NCI-H345 (cell line): ENCODE results near the gene ACSF3.
"Not testable (repeated sequence)": the region's sequence is repeated elsewhere in the genome, so short reads cannot be mapped to it uniquely, and the experiment has no call there.

Experiments used
- DNase-seq: peaks from one replicate; lab custom pipeline; 2025; lab: John Stamatoyannopoulos, UW

ACSF3 gene

DNA sequence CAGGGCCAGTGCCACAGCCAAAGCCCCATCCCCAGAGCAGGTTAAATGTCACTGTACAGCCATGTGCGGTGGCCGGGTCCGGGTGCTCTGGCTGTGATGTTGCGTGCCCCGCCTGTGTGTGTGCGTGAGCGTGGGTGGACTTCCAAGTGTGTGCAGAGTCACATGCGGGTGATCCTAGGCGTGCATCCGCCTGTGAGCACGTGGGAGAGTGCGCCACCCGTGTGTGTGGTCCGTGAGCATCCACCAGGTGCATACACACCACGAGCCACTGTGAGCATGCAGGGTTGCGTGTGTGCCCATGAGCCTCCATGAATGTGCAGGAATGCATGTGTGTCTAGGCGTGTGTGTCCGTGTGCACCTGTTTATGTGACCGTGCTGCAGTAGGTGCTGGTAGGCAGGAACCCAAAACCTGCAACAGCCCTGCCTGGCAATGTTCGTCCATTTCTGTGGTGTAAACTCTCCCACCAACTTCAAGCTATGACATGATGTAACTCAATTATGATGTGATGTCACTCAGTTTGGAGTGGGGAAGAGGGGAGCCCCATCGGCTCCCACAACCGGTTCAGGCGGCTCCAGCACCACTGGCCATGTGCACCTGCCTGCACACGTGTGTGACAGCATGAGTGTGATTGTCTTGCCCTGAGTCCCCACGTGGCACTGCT is 37.6 kb upstream of the ACSF3 start:
- DNase-seq: no peak

DNA sequence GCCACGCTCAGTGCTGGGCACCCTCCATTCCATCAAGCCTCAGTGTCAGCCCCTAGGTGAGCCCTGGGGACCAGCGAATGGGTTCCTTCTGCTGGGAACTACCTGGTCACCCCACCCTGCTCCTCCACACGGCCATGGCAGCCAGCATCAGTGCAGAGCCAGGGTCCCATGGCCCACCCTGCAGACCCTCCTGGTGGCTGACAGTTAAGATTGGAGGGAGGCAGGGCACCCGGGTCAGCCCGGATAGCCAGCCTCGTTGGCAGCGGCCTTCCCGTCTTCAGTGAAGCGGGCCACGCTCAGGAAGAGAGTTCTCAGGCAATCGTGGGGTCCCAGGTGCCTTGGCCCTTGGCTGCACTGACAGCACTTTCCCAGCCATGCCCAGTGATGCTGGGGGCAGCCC is 37.1 kb upstream of the ACSF3 start:
- DNase-seq: no peak

DNA sequence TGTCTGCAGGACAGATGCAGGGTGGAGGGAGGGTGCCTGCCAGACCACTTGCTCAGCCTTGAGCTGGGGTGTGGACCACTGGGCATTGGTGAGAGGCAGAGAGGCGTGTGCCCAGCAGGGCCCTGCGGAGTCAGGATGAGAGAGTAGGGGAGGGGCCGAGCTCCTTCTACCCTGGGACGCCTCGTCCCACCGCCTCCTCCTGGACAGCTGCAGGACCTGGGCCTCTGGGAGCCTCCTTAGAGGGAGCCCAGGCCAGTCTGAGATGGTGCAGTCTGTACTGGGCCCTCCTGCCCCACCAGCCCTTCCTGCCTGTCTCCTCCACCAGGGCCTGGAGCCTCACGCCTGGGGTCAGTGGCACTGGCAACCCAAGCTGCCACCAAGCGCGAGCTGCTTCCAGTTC is 35.9 kb upstream of the ACSF3 start:
- no peak for DNase-seq

DNA sequence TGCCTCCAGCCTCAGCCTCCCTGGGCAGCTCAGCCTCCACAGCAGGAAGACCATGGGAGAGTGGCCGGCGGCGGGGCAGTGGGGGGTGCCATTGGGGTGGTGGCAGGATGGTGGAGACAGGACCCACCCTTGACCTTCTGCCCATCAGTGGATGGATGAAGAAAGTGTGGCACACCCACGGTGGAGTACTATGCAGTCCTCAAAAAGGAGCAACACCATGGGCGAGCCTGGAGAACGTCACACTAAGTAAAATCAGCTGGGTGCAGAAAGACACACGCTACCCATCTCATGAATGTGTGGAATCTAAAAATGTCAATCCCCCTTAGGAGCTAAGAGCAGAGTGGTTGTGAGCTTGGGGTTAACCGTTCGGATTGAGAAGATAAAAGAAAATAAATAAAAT is 34.8 kb upstream of the ACSF3 start:
- no peak for DNase-seq

DNA sequence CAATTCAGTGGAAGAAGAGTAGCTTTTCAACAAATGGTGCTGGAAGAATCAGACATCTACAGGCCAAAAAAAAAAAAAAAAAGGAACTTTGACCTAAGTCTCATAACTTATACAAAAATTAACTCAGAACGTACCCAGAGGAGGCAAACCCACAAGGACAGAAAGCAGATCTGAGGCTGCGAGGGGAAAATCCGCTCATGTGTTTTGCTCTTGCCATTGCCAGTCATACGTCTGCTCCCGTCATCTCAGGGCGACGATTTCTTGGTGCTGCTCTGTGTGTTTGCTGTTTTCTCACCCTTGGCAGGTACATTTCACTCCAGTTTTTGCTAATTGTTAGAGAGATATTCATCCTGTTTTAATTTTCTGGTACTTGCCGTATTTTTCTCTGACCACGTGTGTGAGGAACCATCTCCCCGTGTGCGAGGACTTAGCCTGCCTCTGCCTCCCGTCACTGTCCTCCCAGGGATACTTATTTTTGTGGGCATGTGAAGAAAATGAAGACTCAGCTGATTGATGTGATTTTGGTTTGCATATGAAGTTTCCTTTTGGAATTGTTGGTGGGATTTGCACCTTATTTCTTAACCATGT is 33.4 kb upstream of the ACSF3 start:
- no peak for DNase-seq

DNA sequence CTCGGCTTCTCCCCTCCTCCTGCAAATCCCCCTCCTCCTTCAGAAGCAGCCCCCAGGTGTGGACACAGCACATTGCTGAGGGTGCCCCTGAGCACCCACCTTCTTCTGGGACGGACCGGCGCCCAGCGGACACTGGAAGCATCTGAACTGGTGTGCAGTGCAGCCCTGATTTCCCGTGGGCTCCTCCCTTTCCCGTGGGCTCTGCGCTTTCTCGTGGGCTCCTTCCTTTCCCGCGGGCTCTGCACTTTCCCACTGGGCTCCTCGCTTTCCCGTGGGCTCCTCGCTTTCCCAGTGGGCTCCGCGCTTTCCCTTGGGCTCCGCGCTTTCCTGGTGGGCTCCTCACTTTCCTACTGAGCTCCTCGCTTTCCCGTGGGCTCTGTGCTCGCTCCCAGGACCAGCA is 32.6 kb upstream of the ACSF3 start:
- DNase-seq: no peak

DNA sequence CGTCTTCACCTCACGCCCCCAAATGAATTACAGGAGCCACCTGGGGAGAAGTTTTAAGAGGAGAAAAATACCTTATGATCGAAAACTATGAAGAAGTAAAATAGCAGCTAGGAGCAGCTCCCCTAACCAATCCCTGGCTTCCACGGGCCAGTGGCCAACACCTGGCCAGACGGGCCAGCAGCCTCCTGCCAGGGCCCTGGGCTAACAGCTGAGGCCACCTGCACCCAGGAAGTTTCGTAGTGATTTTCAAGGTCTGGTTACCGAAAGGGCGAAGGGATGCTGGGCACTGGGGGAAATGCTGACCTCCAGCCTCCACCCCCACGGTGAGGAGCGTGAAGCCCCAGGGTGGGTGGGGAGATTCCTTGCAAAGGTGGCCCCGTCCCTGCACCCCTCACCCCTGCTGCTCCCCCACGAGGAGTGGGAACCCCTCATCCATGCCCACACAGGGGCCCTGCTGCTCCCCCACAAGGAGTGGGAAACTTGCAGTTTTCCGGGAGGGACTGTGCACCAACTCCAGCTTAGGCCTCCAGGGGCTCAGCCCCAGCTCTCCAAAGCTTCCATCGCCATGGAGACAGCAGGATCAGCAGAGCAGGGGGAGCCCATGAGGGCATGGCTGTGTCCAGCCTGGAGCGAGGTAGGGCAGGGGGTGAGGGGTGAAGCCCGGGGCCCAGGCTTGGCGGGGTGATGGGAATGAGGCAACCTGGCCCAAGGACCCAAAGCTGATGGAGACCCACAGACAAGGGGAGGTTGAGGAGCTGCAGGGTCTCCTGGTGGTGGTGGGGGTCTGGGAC is 31.9 kb upstream of the ACSF3 start:
- DNase-seq: no peak

DNA sequence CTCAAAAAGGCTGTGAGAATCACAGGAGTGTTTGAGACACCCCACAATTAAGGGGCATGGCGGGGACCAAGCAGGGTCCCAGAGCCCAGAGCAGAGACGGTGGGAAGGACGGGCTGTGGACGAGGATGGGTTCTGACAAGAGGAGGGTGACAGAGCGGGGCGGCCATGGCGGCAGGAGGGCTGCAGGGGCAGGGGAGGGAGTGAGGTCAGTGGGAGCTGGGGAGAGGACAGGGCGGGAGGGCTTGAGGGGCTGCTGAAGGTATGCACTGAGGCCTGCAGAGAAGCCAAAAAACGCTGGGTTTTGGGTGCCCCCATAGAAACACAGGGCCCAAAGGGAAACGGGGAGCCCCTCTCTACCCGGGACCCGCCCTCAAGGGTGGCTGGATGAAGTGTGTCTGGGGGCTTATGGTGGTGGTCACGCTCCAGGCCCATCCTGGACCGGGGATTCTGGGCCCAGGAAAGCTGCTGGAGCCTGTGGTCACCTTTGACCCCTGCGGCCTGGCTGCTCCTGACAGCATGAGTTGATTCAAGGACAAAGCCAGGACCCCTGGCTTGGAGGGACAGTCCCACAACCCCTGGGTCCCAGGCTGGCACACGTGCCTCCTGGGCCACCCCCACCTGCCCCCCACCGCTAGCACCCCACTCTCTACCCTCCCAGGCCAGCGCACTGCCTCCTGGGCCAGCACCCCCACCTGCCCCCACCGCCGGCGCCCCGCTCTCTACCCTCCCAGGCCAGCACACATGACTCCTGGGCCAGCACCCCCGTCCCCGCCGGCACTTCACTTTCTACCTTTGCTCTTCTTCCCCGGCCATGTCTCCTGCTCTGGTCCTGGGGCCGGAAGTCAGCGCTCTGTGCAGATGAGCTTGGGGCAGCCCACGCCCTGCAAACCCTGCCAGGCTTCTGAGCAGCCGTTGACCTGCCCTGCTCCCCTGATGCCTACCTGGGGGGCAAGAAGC is 31.0 kb upstream of the ACSF3 start:
- DNase-seq: no peak

DNA sequence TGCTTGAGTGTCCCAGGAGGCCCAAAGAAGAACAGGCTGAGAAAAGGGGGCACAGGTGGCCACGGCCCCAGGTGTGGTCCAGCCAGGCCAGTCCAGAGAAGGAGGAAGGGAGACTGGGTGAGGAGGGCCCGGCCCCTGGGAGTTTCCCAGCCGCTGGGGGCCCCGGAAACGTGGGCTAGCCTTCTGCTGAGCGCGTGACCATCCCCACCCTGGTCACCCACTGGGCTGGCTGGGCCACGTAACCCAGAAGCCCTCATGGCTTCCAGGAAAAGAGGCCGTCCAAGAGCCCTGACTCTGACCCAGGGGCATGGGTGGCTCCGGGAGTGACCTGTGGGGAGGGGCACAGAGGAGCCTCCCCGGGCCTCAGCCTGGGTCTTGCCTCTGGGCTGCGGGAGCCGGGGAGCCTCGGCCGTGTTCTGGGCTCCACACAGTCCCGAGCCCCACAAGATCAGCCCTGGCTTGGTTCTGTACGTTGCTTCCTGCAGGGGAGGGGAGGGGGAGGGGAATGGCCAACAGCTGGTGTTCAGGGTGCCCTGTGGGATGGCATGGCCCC is 29.8 kb upstream of the ACSF3 start:
- DNase-seq: no peak

DNA sequence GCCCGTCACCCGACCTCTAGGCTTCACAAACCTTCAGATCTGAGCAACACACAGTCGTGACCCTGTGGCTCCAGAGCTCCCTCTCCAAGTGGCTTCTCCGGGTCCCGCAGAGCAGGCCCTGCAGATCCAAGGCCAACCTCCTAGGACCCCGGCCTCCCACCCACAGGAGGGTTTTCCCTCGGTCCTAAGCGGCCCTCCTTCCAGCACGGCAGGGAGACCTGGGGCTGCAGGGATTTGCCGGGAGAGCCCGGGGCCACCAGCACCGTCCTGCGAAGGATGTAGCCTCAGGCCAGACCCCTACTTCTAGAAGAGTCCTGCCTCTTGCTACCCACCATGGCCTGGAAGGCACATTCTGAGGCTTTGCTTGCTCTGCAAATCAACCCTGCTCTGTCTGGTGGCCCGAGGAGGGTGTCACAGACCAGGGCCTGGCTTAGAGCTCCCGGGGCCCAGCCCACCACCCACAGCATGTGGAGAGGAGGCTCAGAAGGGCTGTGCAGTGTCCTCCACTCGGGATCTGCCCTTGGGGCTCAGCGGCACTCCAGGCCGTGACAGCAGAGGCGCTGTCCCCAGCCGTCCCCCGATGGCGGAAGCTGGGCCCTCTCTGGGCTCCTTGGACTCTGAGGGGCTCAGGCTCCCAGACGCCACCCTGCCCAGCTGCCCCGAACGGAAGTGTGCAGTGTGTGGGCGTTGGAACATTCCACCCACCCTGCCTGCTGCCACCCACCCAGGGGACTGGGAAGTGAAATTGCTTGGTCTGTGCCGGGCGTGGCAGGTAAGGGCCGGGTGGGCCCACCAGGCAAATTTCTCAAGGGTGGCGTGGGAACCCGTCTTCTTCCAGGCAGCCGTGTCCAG is 28.8 kb upstream of the ACSF3 start:
- DNase-seq: no peak

DNA sequence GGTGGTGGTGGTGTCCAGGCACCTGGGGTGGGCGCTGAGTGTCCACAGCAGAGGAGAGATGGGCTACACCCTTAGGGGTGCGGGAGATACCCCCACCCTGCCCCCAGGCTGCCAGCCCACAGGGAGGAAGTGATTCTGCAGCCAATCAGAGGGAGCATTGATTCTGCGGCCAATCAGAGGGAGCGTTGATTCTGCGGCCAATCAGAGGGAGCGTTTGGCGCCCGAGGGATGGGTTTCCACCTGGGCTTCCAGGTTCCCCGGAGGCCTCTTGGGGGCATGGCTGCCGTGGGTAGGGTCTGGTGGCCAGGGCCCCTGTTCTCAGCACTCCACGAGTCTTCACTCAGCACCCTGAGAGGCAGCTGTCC is 28.2 kb upstream of the ACSF3 start:
- no peak for DNase-seq

DNA sequence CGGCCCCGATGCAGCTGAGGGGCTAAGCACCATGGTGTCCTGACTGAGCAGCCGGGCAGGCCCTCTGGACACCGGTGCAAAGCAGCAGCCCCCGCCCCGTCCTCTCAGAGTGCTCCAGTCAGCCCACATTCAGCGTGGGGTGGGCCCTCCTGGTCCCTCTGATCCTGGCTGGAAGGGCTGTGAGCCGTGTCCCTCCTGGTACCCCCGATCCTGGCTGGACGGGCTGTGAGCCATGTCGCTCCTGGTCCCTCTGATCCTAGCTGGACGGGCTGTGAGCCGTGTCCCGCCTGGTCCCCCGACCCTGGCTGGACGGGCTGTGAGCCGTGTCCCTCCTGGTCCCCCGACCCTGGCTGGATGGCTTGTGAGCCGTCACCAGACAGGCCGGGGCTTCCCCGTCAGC is 26.9 kb upstream of the ACSF3 start:
- no peak for DNase-seq

DNA sequence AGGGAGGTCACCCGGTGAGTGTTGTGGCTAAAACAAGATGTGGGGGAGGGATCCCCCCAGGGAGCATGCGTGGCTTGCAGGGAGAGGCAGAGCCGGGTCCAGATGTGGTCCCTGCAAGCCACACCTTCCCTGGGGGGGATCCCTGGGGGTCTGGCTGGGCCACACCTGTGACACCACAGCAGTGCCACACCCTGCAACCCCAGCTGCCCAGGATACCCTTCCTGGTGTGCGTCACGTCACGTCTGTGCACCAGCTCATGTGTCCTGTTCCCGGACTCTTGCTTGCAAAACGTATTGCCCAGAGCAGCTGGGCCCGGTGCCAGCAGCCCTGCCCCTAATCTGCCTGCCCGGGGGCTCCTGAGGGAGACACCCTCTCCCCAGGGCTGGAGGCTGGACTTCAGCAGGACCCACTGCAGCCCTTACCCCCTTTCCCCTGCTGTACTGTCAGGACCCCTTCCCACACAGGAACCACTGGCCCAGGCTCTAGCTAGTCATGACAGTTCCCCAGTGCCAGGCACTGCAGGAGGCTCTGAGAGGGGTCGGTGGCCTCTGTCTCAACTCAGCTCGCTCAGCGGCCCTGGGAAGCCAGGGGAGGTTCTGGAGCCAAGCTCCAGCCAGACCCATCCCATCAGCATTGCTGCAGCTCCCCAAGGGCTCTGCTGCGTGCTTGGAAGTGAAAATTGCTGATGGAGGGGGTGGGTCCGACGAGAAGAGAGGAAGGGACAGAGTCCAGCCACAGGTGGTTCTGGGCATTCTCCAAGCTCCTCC is 25.8 kb upstream of the ACSF3 start:
- peak; percentile 6 for DNase-seq

DNA sequence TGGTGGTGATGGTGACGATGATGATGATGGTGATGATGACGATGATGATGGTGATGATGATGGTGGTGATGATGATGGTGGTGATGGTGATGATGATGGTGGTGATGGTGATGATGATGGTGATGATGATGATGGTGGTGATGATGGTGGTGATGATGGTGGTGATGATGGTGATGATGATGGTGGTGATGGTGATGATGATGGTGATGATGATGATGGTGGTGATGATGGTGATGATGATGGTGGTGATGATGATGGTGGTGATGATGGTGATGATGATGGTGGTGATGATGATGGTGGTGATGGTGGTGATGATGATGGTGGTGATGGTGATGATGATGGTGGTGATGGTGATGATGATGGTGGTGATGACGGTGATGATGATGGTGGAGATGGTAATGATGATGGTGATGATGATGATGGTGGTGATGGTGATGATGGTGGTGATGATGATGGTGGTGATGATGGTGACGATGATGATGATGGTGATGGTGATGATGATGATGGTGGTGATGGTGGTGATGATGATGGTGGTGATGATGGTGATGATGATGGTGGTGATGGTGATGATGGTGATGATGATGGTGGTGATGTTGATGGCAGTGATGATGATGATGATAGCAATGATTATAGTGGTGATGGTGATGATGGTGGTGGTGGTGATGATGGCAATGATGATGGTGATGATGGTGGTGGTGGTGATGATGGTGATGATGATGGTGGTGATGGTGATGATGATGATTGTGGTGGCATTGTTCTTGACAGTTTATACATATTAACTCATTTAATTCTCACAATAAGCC is 24.6 kb upstream of the ACSF3 start:
- not testable (repeated sequence) for DNase-seq

DNA sequence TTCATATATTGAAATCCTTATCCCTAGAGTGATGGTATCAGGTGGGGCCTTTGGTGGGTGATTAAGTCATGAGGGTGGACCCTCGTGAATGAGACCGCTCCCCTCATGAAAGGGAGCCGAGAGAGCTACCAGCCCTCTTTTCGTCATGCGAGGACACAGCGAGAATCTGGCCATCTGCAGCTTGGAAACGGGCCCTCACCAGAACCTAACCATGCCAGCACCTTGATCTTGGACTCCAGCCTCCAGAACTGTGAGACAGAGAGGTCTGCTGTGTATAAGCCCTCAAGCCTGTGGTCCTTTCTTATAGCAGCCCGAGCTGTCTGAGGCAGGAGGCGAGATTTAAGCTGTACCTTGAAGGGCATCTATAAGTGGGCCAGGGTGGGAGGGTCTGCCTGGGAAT is 23.7 kb upstream of the ACSF3 start:
- DNase-seq: no peak

DNA sequence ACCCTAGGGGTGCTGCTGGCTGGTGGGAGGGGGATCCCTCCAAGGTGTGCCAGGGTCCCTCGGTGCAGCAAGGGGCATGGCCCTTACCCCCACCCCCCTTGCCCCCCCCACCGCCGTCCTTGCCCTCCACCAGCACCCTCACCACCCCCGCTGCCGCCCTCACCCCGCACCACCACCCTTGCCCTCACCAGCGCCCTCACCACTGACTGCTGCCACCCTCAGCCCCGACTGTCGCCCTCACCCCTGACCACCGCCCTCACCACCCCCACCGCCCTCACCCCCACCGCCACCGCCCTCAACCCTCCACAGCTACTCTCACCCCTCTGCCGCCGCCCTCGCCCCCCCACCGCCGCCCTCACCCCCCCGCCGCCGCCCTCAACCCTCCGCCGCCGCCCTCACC is 23.1 kb upstream of the ACSF3 start:
- DNase-seq: no peak

DNA sequence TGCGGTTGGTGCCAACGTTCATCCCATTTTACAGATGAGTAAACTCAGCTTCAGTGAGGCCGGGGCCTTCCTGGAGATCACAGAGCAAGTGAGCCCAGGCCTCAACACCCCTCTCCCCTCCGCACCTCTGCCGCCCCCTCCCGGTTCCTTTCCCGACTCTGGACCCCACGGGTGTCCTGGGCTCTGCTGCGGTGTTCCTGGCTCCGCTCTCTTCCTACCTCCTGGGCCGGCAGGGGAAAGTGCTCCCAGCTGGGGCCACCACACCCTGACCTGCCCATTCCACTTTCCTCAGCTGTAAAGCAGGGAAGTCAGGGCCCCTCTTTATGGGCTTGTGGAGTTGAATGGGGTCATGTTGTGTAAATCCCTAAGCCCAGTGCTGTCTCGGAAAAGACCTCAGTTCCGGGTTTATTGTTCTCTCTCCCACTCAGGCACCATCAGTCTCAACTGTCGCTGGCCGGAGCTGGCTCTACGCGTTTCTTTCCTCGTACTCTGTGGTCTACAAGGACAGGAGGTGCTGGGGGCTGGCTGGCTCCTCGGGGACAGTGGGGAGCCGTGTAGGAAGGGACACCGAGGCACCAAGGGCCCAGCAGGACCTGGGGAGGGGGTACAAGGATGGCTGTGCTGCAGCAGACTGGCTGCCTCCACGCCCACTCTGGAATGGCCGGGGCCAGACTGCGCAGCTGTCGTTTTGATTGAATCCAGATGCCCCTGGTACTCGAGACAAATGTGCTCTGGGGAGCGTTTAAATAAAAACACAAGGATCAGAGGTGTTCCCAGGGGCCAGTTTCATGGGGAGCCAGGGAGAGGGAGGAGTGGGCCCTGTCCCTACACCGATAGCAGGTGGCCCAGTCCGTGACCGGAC is 21.7 kb upstream of the ACSF3 start:
- DNase-seq: peak; percentile 10

DNA sequence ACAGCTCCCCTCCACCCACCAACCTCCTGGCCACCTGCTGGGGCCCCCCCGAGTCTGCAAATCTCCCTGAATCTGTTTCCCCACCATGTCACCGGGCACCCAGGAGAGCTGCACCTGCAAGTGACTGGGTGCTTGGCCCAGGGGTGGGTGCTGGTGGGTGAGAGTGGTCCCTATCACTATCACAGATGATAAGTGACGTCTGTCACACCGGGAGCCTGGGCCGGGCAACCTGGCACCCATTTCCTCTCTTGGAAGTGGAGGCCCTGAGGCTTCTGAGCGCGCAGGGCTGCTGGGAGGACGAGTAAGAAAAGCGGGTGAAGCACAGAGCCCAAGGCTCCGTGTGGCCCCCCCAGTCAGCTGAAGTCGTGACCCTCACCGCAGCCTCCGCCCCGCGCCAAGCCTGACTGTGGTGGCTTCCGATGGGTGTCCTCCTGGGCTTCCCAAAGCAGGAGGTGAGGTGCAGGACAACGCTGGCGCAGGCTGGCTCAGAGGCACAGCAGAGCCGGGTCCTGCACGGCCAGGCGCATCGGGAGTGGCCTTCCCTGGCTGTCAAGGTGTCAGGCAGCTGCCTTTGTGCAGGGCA is 21.0 kb upstream of the ACSF3 start:
- DNase-seq: no peak
